Fibroblast of skin of left biceps (primary cell): Measurements from ENCODE around the gene EGFR.

Experiments
- DNase-seq, 2 experiments: peaks; one replicate each; pipeline ENCODE4 v3.0.0-alpha.2; 2013; ENCODE audit warnings: low read depth in 2 of 2

EGFR gene

DNA sequence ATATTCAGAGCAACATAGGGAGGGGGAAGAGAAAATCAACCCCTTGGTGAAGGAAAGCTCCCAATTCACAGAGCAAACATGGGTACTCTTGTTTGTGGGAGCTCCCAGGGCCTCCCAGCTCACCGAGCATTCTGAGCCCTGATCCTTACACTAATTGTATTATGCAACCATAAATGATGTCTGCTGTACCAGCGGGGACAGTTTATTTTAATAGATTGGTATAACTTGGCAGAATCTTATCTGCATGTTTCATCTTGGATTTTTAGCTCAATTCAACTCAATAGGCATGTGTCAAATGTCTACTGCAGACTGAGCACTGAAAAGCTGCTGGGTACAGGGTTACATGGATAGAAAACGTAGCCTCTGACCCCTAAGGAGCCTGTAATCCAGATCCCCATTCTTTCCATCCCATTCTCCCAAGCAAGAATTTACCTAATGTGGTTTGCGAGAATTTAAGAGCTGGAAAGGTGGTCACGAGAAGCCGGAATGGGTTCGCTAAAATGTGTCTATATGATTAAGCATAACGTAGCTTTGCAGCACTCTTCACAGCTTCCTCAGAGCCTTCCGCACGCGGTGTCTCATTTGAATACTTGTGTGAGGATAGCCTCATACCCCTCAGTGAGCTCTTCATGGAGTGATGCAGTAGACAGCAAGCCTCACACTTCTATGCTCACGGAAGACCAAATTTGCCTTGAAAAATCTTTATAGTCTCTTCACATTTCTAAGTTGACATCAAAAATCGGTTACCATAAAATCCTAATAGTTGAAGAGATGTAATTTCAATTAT, 18.3 kb downstream of the EGFR start:
- no peak for DNase-seq

DNA sequence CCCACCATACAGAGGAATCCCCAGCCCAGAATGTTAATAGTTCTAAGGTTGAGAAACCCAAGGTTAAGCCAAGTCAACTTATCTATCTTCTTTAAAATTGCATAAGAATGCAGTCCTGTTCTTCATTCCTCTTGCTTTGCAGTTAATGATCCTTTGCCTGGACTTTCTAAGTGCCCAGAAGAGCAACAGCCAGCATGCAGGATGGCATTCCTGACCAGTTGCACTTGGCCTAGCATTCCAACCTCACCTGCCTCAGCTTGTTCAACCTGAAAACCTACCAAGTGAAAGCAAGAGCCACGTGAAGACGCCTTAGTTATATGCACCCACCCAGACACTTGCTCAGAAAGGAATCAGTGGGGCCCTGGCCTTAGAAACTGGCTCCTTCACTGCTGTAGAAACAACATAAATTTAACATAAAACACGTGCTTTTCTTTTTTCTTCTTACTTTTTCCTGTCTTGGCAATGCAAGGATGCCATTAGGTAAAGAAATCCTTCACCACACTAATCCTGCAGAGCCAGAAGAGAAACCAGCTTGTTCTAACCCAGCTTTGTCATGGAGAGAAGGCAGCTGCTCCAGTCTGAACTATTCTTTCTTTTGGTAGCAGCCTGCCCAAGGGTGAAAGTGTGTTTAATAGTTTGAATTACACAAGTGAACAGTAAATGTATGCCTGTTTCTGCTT, 25.0 kb downstream of the EGFR start:
- no peak for DNase-seq

DNA sequence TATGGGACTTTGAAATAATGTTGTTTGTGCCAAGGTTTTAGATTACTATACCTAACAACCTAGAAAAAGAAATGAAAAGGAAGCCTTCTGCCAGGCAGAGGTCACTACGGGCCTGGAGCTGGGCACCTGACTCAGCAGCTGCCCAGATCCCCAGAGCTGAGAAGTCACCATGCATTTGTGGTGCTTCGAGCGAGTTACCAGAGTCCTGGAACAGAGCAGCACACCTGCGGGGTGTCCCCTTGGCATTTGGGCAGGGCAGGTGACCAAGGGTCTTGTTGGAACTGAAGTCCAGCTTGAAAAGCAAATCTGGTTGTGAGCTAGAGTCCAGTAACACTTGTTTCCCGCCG, 25.5 kb downstream of the EGFR start:
- no peak for DNase-seq

DNA sequence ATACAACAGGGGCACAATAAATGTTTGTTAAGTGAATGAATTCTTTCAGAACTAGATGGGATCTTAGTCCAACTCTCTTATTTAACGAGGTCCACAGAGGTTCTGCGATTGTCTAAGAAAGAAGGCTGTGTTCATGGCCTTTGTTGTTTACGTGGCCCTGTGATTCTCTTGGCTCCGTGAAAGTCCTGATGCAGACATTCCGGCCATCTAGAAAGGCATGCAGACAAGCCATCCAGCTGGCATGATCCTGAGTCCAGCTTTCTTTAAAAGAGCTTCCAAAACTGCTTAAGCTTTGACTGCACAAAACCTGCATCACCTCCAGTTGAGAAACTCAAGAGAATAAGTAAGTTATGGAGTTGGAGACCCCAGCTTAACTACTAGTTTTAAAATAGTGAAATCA, 26.0 kb downstream of the EGFR start:
- no peak for DNase-seq

DNA sequence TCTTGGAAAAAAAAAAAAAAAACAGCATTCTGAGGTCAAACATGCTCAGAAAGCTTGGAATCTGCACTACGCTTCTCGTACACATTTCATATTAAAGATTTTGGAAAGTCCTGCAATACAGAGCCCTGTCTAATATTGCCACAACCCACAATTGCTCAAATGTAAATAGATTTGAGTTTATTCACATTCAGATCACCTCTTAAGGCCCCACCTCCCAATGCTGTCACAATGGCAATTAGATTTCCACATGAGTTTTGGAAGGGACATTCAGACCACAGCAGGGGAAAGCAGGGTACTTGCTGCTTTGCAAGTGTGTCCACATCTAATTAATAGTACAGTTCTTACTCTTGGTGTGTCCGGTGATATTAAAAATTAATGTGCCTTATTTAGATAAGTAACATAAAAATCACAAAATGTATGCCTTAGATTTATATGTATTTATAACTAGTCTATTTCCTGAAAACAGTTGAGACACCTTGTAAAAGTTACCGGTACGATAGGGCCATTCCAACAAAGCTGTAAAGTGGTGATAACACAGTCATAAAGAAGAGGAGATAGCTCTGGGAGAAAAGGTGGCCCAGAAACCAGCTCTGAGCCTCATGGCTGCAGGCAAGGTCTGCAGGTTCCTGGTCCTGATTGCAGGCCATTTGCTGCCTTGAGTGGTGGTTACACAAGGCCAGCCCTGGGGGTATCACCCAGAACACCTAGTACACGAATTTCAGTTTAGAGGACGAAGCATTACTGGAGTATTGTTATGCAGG, 27.9 kb downstream of the EGFR start:
- no peak for DNase-seq

DNA sequence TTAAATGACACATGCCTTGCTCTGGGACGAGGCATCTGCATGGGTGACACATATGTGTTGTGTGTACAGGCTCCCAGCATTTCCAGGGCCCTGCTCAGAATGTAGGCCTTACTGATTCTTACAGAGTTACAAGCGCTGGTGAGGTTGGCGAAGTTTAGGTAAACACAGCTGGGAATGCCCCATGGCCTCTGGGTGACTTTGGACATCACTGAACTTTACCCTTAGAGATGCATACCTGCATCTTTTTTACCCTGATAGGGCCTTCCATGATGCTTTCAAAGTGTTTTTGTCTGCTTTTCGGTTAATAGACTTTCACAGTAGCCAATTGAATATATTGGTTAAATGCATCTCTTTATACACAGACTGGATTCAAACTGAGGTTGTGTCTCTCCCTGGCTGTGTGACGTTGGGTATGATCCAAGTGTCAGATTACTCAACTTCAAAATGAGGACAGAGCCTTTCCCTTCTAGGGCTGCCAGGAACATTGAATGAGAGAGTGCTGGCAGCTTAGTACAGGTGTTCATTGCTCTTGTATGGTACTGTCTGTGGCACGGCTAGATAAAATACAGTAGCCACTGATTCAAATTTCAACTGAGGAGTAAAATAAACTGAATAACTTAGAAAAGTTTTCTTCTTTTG, 29.5 kb downstream of the EGFR start:
- DNase-seq = no peak

DNA sequence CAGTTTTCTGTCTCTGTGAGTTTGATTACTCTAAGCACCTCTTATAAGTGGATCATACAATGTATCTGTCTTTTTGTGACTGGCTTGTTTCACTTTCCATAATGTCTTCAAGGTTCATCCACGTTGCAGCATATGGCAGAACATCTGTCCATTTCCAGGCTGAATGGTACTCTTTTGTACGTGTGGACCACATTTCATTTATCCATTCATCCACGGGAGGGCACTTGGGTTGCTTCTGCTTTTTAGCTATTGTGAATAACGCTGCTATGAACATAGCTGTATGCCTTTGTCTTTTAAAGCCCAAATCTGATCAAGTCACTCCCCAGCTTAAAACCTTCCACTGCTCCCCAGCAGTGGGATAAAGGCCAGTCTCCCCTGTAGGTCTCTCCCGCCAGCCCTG, 31.5 kb downstream of the EGFR start:
- DNase-seq = no peak

DNA sequence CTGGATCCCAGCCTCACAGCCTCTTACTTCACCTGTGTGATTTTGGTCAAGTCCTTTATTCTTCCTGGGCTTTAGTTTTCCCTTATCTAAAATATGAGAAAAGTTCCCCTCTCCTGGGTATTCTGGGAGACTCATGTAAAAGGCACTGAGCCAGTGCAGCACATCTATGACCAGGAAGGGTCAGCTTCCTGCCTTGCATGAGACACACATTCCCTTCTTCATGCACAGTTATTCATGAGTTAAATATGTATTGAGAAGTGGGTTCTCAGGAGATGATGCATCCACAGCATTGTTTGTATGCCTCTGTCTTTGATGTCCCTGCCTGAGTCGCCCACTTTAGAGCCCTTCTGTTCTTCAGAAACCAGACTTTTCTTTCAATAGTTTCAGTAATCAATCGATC, 33.3 kb downstream of the EGFR start:
- DNase-seq = peak in 1 of 2 experiments; percentile 55

DNA sequence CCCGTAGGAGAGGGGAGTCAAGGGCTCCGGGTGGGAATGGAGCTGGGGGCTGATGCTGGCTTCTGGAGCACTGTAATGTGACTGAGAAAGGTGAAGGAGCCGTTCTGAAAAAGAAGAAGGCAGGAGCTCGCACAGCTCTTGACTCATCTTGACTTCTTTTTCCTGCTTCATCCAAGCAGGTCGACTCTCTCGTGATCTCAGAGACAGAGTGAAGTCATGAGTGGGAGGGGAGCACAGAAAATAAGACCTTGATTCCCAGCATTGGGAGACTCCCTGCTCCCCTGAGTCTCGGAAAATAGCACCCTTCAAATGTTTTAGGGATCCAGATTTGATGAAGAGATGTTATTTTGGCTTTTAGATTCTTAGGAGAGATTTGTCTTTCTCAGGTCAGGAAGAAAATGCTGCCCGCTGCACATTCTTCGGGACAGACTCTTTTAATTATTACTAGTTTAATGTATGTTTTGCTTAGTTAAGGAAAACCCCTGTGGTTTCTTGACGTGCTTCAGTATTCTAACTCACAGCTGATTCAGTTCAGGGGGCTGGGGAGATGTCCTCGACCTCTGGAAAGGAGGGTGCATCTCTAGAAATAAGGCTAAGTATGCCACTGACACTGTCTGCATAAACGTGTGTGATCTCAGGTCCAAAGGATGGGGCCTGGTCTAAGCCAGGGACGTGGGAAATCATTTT, 34.1 kb downstream of the EGFR start:
- DNase-seq = no peak

DNA sequence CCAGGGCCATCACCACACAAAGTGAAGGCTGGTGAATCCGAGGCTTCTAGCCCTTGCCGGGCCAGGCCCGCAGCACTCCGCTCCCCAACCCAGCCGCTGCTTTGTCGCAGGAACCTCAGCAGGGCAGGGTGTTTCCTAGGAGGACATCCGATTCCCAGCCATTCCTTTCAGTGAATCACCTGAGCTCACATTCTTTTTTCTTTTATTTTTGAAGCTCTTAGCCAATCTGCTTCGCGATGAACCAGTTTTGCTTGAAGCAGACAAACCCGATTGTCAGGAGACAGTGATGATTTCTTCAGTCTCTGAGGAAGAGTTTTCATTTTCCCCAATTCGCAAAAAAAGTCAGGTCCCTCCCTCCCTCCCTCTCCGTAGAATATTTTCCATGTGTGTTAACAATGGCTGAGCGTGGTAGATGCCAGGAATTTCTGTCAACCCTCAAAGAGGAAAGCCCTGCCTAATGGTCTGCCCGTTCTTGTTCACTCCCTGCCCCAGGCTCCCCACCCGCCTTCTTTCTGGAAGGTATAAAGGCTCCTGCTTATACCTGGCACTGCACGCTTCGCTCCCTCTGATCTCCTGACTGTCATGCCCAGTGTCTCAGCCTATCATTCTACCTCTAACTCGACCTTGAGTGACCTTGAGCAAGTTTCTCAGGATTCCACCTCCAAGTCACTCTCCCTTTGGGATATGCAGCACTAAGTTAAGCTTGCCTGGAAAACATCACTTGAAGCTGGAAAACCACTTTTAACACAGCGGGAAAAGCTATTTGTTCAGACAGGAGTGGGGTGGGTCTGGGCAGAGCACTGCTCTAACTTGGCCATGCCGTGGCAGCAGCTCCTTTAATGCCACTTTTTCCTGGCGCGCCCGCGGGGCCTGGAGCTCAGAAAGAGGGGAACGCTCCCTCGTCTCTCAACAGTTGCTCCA, 35.1 kb downstream of the EGFR start:
- DNase-seq = no peak

DNA sequence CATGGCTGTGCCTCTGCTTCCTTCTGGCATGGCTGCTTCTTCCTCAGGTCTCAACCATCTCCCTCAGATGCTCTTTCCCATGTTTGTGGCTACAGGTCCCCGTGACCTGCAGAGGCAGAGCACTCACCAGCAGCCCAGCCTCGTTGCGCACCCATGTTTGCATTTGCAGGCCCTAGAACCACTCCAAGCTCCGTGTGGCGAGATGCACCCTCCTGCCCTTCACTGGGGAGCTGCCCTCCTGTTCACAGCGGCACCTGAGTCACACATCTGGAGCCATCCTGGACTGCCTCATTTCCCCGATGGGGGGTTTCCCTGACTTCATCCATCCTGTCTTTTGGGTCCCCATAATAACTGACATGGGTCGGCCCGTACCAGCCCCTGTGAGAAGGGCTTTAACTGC, 35.9 kb downstream of the EGFR start:
- DNase-seq = no peak

DNA sequence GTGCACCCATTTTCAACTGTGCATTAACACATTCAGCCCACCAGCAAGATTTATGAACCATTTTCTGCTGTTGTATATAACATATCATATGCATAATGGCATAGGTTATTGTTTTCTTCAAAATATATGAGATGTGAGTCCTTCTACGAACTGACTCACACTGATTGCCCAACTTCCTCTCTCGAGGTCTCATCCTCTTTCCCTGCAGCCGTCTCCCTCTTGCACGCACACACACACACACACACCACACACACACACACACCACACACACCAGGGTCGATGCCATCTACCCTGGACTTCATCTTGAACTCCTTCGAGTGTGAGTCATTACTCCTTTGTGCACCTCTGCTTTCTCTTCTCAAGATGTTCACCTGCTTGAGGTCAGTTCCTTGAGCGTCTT, 36.7 kb downstream of the EGFR start:
- no peak for DNase-seq

DNA sequence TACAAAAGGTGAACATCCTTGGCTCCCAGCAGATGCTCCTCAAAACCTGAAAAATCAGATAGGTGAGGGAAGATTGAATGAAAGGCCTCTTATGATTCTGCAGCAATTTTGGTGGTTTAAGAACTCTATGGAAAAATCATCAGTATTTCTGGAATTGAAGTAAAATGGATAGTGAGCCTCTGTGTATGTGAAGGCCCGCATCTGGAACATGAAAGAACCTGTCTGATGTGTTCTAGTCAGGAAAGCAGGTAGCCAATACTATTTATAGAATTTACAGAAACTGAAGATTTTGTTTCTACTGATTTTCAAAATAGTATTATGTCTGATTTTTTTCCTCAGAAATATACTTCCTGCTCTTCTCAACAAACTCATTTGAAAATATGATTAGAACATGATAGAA, 37.3 kb downstream of the EGFR start:
- DNase-seq = no peak

DNA sequence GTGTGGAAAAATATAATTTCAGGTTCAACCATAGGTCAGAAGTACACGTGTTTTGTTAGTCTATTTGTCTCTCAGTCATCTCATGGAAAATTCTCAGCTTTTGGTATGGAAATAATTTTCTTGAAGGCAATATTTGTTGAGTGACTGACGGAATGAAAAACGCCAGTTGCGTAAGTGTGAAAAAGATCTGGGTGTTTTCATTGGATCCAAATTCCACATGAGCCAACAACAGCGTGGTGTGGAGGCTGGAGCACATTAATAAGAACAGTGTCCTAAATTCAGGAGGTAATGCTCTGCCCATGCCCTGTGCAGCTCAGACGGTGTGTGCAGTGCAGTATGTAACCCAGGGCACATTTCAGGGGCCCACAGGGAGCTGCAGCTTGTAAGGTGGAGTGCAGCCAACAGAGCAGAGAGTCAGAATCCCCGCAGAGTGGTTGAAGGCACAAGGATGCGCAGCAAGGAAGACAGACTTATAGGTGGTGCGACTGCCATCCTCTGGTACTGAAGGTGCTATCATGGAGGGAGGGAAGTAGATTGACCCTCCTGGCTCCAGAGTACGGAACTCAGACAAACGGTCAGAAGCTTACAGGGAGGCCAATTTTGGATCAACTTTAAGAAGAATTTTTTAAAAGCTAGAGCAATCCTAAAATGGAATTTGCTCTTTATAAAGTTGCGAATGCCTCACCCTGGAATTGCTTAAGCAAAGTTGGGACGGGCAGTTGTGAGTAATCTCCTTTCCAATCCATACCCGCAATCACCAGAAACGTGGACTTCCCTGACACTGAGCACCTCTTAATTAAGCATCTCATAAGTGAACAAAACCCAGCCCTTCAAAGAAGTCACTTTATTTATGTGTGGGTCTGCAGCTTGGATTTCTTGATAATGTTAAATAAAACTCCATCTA, 38.0 kb downstream of the EGFR start:
- DNase-seq = peak; percentile 74

DNA sequence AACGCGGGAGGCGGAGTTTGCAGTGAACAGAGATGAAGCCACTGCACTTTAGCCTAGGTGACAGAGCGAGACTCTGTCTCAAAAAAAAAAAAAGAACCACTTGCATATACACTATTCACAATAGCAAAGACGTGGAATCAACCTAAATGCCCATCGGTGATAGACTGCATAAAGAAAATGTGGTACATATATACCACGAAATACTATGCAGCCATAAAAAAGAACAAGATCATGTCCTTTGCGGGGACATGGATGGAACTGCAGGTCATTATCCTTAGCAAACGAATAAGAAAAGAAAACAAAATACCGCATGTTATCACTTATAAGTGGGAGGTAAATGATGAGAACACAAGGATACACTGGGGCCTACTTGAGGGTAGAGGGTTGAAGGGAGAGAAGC, 39.5 kb downstream of the EGFR start:
- no peak for DNase-seq

DNA sequence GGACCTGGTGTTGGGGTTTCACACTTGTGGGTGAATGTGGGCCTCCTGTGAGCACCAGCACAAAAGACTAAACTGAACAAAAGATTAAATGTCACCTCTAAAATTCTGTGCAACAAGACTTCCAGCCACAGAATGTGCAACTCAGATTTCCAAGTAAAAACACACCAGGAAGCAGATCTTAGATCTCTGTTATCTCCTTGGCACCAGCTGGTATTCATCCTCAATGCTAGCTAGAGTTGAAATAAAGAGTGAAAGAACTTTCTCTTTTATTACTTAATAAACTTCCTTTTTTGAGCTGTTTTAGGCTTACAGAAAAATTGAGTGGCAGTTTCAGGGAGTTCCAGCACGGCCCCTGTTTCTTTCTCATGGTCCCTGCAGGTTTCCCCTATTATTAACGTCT, 40.2 kb downstream of the EGFR start:
- DNase-seq = no peak

DNA sequence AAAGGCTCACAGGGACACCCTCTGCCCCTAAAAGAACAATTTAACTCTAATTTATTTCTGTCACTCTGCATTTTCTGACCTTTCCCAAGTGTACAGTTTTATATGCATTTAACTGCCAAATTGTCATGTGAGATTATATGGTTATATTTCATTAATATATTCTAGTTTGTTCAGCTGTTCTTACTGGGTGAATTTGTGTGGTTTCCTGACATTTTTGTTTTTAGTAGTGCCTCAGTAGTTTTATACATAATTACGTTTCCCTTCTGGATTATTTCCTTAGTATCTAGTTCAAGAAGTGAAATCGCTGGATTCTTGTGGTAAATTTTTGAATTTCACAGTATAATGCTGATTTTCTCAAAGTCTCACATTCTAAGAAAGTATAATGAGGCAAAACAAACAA, 41.3 kb downstream of the EGFR start:
- DNase-seq = no peak

DNA sequence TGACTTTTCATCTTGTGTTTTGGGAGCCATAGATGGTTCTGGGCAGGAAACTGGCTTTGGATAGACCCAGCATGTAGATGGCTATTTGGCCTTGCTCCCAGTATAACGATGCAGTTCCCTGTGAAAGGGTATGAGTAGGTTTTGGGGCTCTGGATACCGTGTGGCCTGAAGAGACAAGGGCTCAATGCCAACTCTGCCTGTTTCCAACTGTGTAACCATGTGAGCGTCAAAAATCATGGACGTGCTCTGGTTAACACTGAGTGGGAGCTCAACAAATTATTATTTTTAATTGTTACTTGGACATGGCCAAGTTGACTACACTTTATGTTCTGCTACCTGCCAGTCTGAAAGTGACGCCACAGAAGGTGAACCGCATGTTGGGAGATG, 41.8 kb downstream of the EGFR start:
- DNase-seq = no peak

DNA sequence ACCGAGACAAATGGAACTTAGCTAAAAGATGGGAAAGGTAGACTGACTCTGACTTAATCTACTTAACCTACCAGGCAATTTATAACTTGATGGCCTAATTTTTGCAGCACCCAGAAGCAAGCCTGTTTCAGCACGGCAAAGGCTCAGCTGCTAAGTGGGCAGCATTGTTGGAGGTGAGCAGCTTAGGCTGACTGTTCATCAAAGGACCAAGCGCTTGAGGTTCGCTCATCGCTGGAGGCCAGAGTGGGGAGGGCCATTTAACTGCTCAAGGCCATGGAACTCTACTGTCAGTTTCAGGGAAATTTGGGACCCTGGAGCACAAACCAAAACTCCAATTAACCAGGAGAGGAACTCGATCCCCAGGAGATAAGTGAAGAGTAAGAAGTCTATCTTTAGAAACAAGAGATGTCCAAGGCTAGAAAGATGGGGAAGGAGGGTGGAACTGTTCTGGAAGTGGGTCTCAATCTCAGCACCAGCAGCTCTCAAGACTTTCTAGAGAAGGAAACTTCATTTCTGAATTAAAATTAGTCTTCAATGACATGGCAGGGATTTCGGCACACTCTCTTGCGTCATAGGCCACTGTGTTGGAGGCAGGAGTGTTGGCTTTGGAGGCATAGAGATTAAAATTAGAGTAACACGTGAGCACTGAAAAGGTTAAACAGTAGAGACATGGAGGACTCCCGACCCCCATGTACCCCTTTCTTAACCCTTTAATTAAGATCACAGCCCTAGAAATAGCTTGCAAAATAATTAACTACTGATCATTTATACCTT, 43.1 kb downstream of the EGFR start:
- DNase-seq = no peak
